ENCODE data around the gene ITCH. TPM values are rescaled to one million over a fixed set of nuclear protein-coding genes. Genes with fewer than 3 reads are reported as not detected.
A peak's percentile ranks its signal among the peaks of the same experiment; 100 is the strongest.
"Not testable (repeated sequence)": the region's sequence is repeated elsewhere in the genome, so short reads cannot be mapped to it uniquely, and the experiment has no call there.

The ITCH gene
- total and polyA plus RNA-seq, 7 experiments from 2014 or later = 14.6 to 70.4 (median 58.9) TPM

- Mint-ChIP-seq H3K36me3 (peaks cover 7 to 22% (median 15%) of the 10 kb centered on the region in 5 donors), H3K27me3 (no peaks in the 10 kb centered on the region), H3K4me3 (no peak overlapping the region), H3K4me1 (peaks cover 14 to 39% (median 29%) of the 10 kb centered on the region in 7 donors), H3K9me3 (peaks cover 0 to 1% (median 0%) of the 10 kb centered on the region in 11 donors), H3K27ac (peak overlapping the region in 7 of 9 donors; percentile 2 to 74 (median 27))
- ChIA-PET POLR2A (no interaction called here), CTCF (no interaction called here)
- H3K27ac ChIP-seq (ENCODE audit: low read depth, low read length) = no peak overlapping the region
- no peaks in the 10 kb centered on the region for H3K4me1 ChIP-seq (ENCODE audit: control insufficient read depth in 2 of 2, insufficient read depth in 2 of 2, low read length in 2 of 2)
- no peaks in the 10 kb centered on the region for H3K9me3 ChIP-seq (ENCODE audit: control insufficient read depth in 2 of 3, low read length in 3 of 3)
- H3K27me3 ChIP-seq (ENCODE audit: control insufficient read depth in 2 of 2, insufficient read depth in 2 of 2, low read length in 2 of 2) = no peaks in the 10 kb centered on the region
- no peak overlapping the region for H3K4me3 ChIP-seq (ENCODE audit: low read length)
- DNase-seq (no peak), ATAC-seq (no peak)
- peaks cover 5 to 30% (median 7%) of the 10 kb centered on the region in 3 experiments for H3K36me3 ChIP-seq (ENCODE audit: control insufficient read depth in 2 of 3, insufficient read depth in 3 of 3, low read length in 3 of 3)
- intact Hi-C loops (cut with micrococcal nuclease) = no loop called here
Measured at GRCh38 chr20:34435589-34435988, 72.5 kb downstream of the ITCH start.

- Histone ChIP-seq H3K27me3 (ENCODE audit: control insufficient read depth in 2 of 2, insufficient read depth in 2 of 2, low read length in 2 of 2) (no peaks in the 10 kb centered on the region), H3K9me3 (ENCODE audit: control insufficient read depth in 2 of 3, low read length in 3 of 3) (no peaks in the 10 kb centered on the region), H3K36me3 (ENCODE audit: control insufficient read depth in 2 of 3, insufficient read depth in 3 of 3, low read length in 3 of 3) (peaks cover 5 to 39% (median 7%) of the 10 kb centered on the region in 3 experiments), H3K27ac (ENCODE audit: low read depth, low read length) (peak overlapping the region; percentile 24), H3K4me3 (ENCODE audit: low read length) (no peak overlapping the region), H3K4me1 (ENCODE audit: control insufficient read depth in 2 of 2, insufficient read depth in 2 of 2, low read length in 2 of 2) (no peaks in the 10 kb centered on the region)
- Mint-ChIP-seq H3K36me3 (peaks cover 0 to 23% (median 14%) of the 10 kb centered on the region in 5 donors), H3K4me3 (no peak overlapping the region), H3K9me3 (peaks cover 0 to 1% (median 0%) of the 10 kb centered on the region in 11 donors), H3K27me3 (no peaks in the 10 kb centered on the region), H3K27ac (peak overlapping the region in 8 of 9 donors; percentile 16 to 77 (median 32)), H3K4me1 (peaks cover 4 to 31% (median 22%) of the 10 kb centered on the region in 7 donors)
- ChIA-PET CTCF (no interaction called here), POLR2A (interaction anchor here (0.6 kb wide), 1 partner anchor 898 kb away, joined by 4 read pairs; no protein-coding TSS in a partner anchor)
- no peak for ATAC-seq
- DNase-seq = no peak
- intact Hi-C loops (cut with micrococcal nuclease) = no loop called here
Measured at GRCh38 chr20:34437330-34437986, 74.4 kb downstream of the ITCH start.

GRCh38 chr20:34439168-34439567 is 76.1 kb downstream of the ITCH start:
- peaks cover 5 to 46% (median 12%) of the 10 kb centered on the region in 3 experiments for H3K36me3 ChIP-seq (ENCODE audit: control insufficient read depth in 2 of 3, insufficient read depth in 3 of 3, low read length in 3 of 3)
- Mint-ChIP-seq H3K27me3 (no peaks in the 10 kb centered on the region), H3K36me3 (peaks cover 0 to 23% (median 15%) of the 10 kb centered on the region in 5 donors), H3K27ac (no peak overlapping the region), H3K4me1 (peaks cover 4 to 30% (median 22%) of the 10 kb centered on the region in 7 donors), H3K9me3 (peaks cover 0 to 1% (median 0%) of the 10 kb centered on the region in 11 donors), H3K4me3 (no peak overlapping the region)
- H3K27ac ChIP-seq (ENCODE audit: low read depth, low read length) = no peak overlapping the region
- no peaks in the 10 kb centered on the region for H3K9me3 ChIP-seq (ENCODE audit: control insufficient read depth in 2 of 3, low read length in 3 of 3)
- ChIA-PET POLR2A (interaction anchor here (0.7 kb wide), 1 partner anchor 10 kb away, joined by 3 read pairs; no protein-coding TSS in a partner anchor), CTCF (no interaction called here)
- no peaks in the 10 kb centered on the region for H3K27me3 ChIP-seq (ENCODE audit: control insufficient read depth in 2 of 2, insufficient read depth in 2 of 2, low read length in 2 of 2)
- H3K4me3 ChIP-seq (ENCODE audit: low read length) = no peak overlapping the region
- intact Hi-C loops (cut with micrococcal nuclease) = no loop called here
- H3K4me1 ChIP-seq (ENCODE audit: control insufficient read depth in 2 of 2, insufficient read depth in 2 of 2, low read length in 2 of 2) = no peaks in the 10 kb centered on the region
- DNase-seq = no peak
- no peak for ATAC-seq

GRCh38 chr20:34441423-34441822 is 78.3 kb downstream of the ITCH start:
- POLR2A ChIA-PET; intact Hi-C loops (cut with micrococcal nuclease); H3K9me3 ChIP-seq (ENCODE audit: control insufficient read depth in 2 of 3, low read length in 3 of 3); H3K4me1 ChIP-seq (ENCODE audit: control insufficient read depth in 2 of 2, insufficient read depth in 2 of 2, low read length in 2 of 2); H3K4me3 ChIP-seq (ENCODE audit: low read length); H3K27ac ChIP-seq (ENCODE audit: low read depth, low read length); ATAC-seq; H3K27ac Mint-ChIP-seq; CTCF ChIA-PET; H3K27me3 ChIP-seq (ENCODE audit: control insufficient read depth in 2 of 2, insufficient read depth in 2 of 2, low read length in 2 of 2); H3K9me3 Mint-ChIP-seq; DNase-seq; H3K27me3 Mint-ChIP-seq; H3K4me3 Mint-ChIP-seq: not testable (repeated sequence)
- H3K36me3 Mint-ChIP-seq = peaks cover 0 to 39% (median 19%) of the 10 kb centered on the region in 5 donors
- peaks cover 5 to 67% (median 22%) of the 10 kb centered on the region in 3 experiments for H3K36me3 ChIP-seq (ENCODE audit: control insufficient read depth in 2 of 3, insufficient read depth in 3 of 3, low read length in 3 of 3)
- H3K4me1 Mint-ChIP-seq = peaks cover 0 to 16% (median 13%) of the 10 kb centered on the region in 7 donors

GRCh38 chr20:34443546-34443945 is 80.5 kb downstream of the ITCH start:
- Histone ChIP-seq H3K27ac (ENCODE audit: low read depth, low read length) (no peak overlapping the region), H3K27me3 (ENCODE audit: control insufficient read depth in 2 of 2, insufficient read depth in 2 of 2, low read length in 2 of 2) (no peaks in the 10 kb centered on the region), H3K4me3 (ENCODE audit: low read length) (no peak overlapping the region), H3K9me3 (ENCODE audit: control insufficient read depth in 2 of 3, low read length in 3 of 3) (no peaks in the 10 kb centered on the region), H3K4me1 (ENCODE audit: control insufficient read depth in 2 of 2, insufficient read depth in 2 of 2, low read length in 2 of 2) (no peaks in the 10 kb centered on the region), H3K36me3 (ENCODE audit: control insufficient read depth in 2 of 3, insufficient read depth in 3 of 3, low read length in 3 of 3) (peaks cover 0 to 72% (median 23%) of the 10 kb centered on the region in 3 experiments)
- Mint-ChIP-seq H3K27me3 (no peaks in the 10 kb centered on the region), H3K27ac (peak overlapping the region in 1 of 9 donors; percentile 33), H3K36me3 (peaks cover 0 to 49% (median 21%) of the 10 kb centered on the region in 5 donors), H3K9me3 (no peaks in the 10 kb centered on the region), H3K4me1 (peaks cover 0 to 6% (median 0%) of the 10 kb centered on the region in 7 donors), H3K4me3 (no peak overlapping the region)
- intact Hi-C loops (cut with micrococcal nuclease) = no loop called here
- ATAC-seq (no peak), DNase-seq (no peak)
- CTCF ChIA-PET = interaction anchor here (0.6 kb wide), 1 partner anchor 131 kb away, joined by 3 read pairs; no protein-coding TSS in a partner anchor
- POLR2A ChIA-PET = no interaction called here

GRCh38 chr20:34445177-34446065 is 82.3 kb downstream of the ITCH start:
- Histone ChIP-seq H3K27ac (ENCODE audit: low read depth, low read length) (no peak overlapping the region), H3K4me3 (ENCODE audit: low read length) (no peak overlapping the region), H3K9me3 (ENCODE audit: control insufficient read depth in 2 of 3, low read length in 3 of 3) (no peaks in the 10 kb centered on the region), H3K27me3 (ENCODE audit: control insufficient read depth in 2 of 2, insufficient read depth in 2 of 2, low read length in 2 of 2) (no peaks in the 10 kb centered on the region), H3K36me3 (ENCODE audit: control insufficient read depth in 2 of 3, insufficient read depth in 3 of 3, low read length in 3 of 3) (peaks cover 0 to 56% (median 22%) of the 10 kb centered on the region in 3 experiments), H3K4me1 (ENCODE audit: control insufficient read depth in 2 of 2, insufficient read depth in 2 of 2, low read length in 2 of 2) (peaks cover 0 to 4% of the 10 kb centered on the region in 2 donors)
- ChIA-PET POLR2A (interaction anchor here (1.1 kb wide), 1 partner anchor 46 kb away, joined by 4 read pairs; no protein-coding TSS in a partner anchor), CTCF (no interaction called here)
- Mint-ChIP-seq H3K27me3 (no peaks in the 10 kb centered on the region), H3K4me1 (peaks cover 0 to 13% (median 0%) of the 10 kb centered on the region in 7 donors), H3K4me3 (no peak overlapping the region), H3K27ac (peak overlapping the region in 1 of 9 donors; percentile 38), H3K36me3 (peaks cover 0 to 54% (median 30%) of the 10 kb centered on the region in 5 donors), H3K9me3 (no peaks in the 10 kb centered on the region)
- ATAC-seq = no peak
- no peak for DNase-seq
- intact Hi-C loops (cut with micrococcal nuclease) = no loop called here

Data from naive thymus-derived CD4-positive, alpha-beta T cell (primary cell).